ENCODE data around the gene EP400. TPM values are rescaled to one million over a fixed set of nuclear protein-coding genes. Genes with fewer than 3 reads are reported as not detected.

The EP400 gene
- total and polyA plus RNA-seq, 2 of the 13 experiments (the other 11 are each of a cell fraction or from before 2014, with no cell fraction given) = 4.9 to 5.0 TPM

DNA sequence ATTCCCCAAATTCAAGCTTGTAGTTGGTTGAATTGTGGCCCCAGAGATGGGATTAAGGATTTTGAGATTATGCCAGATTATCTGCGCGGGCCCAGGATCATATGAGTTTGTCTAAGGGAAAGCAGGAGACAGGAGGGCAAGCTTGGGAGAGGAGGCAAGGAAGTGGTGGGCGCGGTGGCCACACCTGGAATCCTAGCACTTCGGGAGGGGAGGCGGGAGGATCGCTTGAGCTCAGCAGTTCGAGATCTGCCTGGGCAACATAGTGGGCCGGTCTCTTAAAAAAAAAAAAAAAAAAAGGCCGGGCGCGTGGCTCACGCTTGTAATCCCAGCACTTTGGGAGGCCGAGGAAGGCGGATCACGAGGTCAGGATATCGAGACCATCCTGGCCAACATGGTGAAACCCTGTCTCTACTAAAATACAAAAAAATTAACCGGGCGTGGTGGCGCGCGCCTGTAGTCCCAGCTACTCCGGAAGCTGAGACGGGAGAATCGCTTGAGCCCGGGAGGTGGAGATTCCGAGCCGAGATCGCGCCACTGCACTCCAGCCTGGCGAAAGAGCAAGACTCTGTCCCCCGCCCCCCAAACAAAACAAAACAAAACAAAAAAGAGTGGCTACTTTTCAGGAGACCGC, 21.5 kb upstream of the EP400 start (continued):
- 0 out of 2 replicates have a peak, but pooled peaks have one; percentile 9 for TF ChIP-seq ZNF639 (CRISPR knock-in tag; conservative IDR thresholded peaks at IDR 0.05)
- TF ChIP-seq CBX5 (CRISPR knock-in tag; IDR thresholded peaks at IDR 0.05; ENCODE audit: borderline replicate concordance) = no peak
- TF ChIP-seq ZNF703 (CRISPR knock-in tag; IDR thresholded peaks at IDR 0.05; ENCODE audit: borderline replicate concordance) = no peak
- no peak for TF ChIP-seq ZNF549 (CRISPR knock-in tag; IDR thresholded peaks at IDR 0.05)
- no peak for TF ChIP-seq TRIM24 (CRISPR knock-in tag; IDR thresholded peaks at IDR 0.05)
- no peak for TF ChIP-seq ETV5 (CRISPR knock-in tag; IDR thresholded peaks at IDR 0.05; ENCODE audit: borderline replicate concordance)
- TF ChIP-seq PHF5A (CRISPR knock-in tag; IDR thresholded peaks at IDR 0.05; ENCODE audit: low read depth, unreplicated experiment) = no peak
- TF ChIP-seq KMT2B (CRISPR knock-in tag; IDR thresholded peaks at IDR 0.05) = no peak
- no peak for TF ChIP-seq GZF1 (CRISPR knock-in tag; IDR thresholded peaks at IDR 0.05)
- TF ChIP-seq ZNF556 (CRISPR knock-in tag; IDR thresholded peaks at IDR 0.05; ENCODE audit: borderline replicate concordance) = 0 out of 2 replicates have a peak, but pooled peaks have one; percentile 4
- no peak for TF ChIP-seq ZGPAT (CRISPR knock-in tag; IDR thresholded peaks at IDR 0.05)
- TF ChIP-seq MBD4 (IDR thresholded peaks at IDR 0.05; ENCODE audit: borderline replicate concordance, low read length) = no peak
- no peak for TF ChIP-seq ZSCAN21 (CRISPR knock-in tag; IDR thresholded peaks at IDR 0.05; ENCODE audit: borderline replicate concordance)
- TF ChIP-seq NBN (conservative IDR thresholded peaks at IDR 0.05) = no peak
